HG02970 (cell line): Measurements from ENCODE around the gene GCH1.
A peak's percentile ranks its signal among the peaks of the same experiment; 100 is the strongest.
"Not testable (repeated sequence)": the region's sequence is repeated elsewhere in the genome, so short reads cannot be mapped to it uniquely, and the experiment has no call there.

Experiments used
- ATAC-seq: cut with Tn5 transposase; IDR thresholded peaks from one replicate; pipeline ENCODE4 v1.9.1; 2021; ENCODE audit warnings: mild to moderate bottlenecking, moderate library complexity, moderate number of reproducible peaks; ENCODE audit not compliant: unreplicated experiment, low FRiP score

The GCH1 gene, protein sequence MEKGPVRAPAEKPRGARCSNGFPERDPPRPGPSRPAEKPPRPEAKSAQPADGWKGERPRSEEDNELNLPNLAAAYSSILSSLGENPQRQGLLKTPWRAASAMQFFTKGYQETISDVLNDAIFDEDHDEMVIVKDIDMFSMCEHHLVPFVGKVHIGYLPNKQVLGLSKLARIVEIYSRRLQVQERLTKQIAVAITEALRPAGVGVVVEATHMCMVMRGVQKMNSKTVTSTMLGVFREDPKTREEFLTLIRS

DNA sequence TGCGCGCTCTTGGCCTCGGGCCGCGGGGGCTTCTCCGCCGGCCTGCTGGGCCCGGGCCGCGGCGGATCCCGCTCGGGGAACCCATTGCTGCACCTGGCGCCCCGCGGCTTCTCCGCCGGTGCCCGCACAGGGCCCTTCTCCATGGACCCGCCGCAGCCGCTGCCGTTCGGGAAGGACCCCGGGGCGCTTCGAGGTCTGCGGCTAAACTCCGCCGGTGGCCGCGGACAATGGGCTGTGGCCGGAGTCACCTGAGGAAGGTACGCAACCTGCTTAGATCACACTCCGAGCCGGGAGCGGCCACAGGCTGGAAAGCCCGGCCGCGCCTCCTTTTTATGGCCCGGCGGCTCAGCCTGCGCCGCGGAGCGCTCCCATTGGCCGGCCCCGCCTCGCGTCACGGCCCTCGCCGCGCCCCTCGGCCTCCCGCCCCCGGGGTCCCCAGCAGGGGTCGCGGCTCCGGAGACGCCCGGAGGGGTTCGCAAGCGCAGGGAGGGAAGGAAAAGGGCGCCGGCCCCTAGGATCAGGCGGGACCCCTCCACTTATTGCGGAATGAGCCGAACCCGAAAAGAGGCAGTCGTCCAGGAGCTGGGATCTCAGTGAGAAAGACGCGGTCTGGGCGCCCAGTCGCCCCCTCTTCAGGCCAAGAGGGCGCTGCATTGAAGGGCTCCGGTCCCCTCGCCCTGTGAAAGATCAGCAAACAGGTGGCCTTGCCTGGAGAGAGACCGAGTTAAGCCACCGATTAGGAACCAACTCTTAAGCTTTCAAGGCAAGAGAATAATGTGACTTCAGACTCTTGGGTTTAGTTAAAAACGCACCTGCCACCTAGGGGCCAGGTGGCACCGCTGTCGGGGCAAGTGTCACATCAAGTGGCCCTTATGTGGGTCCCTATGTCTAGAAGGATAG lies at the start of gene GCH1:
Gene GCH1 (minus strand): TSS at position 306 of the 900 bp plus-strand sequence. CDS start 163 bp downstream, at position 143.
- ATAC-seq = peak; percentile 79

DNA sequence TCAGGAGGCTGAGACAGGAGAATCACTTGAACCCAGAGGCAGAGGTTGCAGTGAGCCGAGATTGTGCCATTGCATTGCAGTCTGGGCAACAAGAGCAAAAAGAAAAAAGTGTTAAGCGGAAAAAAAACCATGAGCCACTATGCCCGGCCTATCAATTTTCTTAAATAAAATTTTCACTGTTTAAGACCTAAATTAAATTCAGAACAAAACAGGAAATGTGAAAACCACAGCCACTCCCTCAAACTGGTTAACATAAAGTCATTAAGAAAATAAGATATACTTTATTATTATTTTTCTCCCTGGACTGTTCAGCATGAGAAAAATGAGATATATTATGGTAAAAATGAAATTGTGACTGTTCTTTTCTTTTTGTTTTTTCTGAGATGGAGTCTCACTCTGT lies 44.6 kb upstream of the GCH1 start:
- no peak for ATAC-seq

DNA sequence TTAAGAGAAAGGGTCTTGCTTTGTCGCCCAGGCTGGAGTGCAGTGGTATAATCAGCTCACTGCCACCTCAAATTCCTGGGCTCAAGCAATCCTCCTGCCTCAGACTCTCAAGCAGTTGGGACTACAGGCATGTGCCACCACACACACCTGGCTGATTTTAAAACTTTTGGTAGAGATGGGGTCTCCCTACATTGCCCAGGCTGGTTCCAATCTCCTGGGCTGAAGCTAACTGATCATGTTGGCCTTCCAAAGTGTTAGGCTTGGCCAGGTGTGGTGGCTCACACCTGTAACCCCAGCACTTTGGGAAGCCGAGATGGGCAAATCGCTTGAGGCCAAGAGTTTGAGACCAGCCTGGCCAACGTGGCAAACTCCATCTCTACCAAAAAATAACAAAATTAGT lies 43.9 kb upstream of the GCH1 start:
- no peak for ATAC-seq

DNA sequence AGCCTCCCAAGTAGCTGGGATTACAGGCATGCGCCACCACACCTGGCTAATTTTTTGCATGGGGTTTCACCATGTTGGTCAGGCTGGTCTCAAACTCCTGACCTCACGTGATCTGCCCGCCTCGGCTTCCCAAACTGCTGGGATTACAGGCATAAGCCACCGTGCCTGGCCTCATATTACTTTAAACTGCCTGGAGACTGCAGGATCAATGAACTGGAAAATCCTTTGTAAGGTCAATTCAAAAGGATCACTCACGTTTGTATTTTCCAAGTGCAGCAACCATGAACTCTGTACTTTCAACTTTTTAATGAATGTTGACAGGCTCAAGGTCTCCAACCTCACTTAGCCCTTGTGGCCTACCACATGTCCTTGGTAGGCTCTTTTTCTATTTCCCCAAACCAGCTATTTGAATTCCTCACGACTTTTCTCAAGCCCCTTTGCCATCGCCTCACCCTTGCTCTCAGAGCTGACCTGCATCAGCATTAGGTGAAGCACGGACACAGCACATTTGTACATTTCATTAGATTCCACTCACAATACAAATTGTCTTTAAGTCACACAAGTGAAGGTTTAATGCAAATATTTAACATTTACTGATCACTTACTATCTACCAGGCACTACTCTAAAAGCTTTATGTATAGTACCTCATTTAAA lies 42.2 kb upstream of the GCH1 start:
- ATAC-seq = no peak

DNA sequence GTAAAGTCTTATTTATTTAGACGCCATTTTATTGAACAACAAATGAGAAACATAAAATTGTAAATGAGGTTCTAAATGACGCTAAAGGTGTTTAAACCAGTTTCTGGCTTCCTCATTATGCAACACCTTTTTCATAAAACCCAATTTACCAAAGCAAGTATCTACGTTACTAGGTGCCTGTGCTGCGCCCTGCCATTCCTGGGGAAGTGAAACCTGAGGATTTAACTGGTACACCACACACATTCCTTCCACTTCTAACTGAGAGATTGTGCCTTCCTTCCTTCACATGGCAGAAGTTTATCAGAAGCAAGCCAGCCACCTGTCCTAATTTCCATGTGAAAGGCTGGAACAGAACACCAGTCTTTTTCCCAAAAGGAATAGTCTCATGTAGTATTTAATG lies 40.3 kb upstream of the GCH1 start:
- no peak for ATAC-seq

DNA sequence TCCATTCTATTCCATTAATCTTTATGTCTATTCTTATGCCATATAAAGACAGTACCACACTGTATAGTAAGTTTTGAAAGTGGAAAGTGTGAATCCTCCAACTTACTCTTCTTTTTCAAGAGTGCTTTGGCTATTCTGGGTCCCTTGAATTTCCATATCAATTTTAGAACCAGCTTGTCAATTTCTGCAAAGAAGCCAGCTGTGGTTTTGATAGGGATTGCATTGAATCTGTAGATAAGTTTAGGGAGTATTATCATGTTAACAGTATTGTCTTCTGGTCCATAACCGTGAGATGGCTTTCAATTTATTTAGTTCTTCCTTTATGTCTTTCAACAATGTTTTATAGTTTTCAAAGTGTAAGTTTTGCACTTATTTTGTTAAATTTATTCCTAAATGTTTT lies 34.2 kb upstream of the GCH1 start:
- no peak for ATAC-seq

DNA sequence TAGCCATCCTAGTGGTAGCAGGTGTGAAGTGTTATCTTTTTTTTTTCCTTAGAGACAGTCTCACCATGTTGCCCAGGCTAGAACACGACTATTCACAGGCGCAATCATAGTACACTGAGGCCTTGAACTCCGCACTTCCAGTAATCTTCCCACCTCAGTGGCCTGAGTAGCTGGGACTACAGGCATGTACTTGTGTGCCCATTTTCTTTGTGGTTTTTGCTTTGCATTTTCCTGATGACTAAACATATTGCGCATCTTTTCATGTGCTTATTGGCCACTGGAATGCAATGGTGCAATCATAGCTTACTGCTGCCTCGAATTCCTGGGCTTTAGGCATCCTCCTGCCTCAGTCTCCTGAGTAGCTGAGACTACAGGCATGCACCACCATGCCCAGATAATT lies 33.3 kb upstream of the GCH1 start:
- ATAC-seq = no peak

DNA sequence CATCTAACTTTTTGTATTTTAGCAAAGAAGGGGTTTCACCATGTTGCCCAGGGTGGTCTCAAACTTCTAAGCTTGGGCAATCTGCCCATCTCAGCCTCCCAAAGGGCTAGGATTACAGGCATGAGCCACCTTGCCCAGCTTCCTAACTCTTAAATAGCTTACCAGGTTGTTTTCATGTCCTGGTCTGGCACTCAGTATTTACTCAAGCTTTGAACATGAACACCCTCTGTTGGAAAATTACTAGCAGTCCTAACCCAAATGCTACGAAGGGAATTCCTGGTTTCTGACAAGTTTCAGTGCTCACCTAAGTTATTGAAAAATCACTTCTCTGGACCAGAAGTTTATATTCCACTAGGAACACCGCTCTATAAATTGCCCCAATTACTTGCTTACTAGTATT lies 32.5 kb upstream of the GCH1 start:
- no peak for ATAC-seq

DNA sequence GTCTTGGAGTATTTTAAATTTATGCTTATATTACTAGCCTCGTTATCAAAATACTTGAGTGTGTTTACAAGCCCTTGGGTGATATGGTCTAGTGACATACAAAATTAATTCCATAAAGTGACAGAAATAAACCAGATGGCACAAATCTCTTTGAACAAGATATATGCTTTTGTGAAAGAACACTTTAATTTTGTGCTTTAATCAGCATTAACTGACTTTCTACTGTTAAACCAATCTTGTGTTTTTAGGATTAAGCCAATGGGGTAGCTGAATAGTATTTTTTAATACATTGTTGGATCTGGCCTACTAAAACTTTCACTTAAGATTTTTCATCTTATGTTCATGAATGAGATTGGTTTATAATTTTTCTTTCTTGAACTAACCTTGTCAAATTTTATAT lies 30.4 kb upstream of the GCH1 start:
- no peak for ATAC-seq

DNA sequence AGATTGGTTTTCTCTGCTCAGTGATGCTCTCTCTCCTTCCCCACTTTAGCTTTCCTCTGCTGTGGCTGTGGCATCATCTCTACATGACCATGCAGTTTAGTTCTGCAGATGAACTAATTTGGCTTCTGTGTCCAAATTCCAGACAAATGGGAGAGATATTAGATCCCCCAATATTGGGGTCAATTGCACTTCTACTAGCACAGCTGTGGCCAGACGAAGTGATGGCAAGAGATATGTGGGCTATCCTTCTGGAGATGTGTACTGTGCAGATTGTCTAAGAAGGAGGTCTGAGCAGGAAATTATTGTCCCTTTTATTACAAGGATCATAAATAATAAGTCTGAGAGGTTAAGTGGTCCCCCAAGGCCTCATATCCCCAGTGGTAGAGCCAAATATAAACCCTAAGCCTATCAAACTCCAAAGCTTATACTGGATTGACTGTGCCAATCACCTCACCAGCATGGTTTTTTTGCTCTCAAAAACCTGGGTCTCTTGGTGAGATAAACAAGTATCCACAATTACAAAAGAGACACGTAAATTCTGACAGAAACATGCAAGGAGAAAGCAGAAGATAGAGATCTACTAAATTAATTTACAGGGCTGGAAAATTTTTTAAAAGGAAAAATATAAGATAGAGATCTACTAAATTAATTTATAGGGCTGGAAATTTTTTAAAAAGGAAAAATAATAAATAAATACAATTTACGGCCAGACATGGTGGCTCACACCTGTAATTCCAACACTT lies 29.1 kb upstream of the GCH1 start:
- ATAC-seq = no peak

DNA sequence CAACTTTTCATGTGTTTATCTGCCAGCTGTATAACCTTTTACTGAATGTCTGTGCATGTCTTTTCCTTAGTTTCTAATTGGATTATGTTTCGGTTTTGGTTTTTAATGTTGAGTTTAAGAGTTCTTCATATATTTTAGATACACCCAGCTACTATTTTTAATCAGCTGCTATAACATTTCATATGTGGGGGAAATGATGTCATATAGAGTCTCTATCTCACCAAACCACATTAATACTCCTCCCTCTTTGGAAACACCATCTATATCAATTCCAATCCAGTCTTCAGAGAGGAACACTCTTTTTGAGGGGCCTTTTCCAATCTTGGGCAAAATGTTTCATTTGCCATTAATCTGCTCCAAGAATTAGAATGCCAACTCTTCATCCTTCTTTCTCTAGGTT lies 28.5 kb upstream of the GCH1 start:
- ATAC-seq = no peak

DNA sequence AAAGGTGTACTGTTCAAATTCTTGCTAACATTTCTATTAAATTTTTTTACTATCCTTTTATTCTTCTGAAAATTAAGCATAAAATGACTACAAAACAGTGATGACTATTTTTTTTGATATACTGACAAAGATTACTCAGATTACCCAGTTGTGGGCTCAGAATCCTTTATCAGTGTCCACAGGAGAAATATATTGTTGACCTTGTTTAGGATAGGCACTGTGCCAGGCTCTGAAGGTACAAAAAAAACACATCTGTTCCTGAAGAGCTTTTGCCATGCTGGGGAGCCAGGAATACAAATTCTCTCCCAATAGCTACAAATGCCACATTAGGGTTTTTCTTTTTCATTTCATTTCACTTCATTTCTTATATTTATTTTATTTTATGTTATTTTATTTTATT lies 26.9 kb upstream of the GCH1 start:
- no peak for ATAC-seq

DNA sequence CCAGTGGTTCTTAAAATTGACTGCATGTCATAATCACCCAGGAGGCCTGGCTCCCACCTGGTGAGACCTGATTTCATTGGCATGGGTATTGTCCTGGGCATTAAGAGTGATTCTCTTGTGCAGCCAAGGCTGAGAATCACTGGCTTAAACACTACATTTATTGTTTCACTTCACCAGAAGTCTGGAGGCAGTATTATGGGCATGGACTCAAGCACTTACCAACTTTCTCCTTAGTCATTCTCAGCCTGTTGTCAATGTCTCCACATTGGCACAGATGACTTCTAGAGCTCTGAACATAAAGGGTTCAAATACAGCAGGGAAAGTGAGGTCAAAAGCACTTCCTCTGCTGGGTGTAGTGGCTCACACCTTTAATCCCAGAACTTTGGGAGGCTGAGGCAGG lies 25.6 kb upstream of the GCH1 start:
- no peak for ATAC-seq

DNA sequence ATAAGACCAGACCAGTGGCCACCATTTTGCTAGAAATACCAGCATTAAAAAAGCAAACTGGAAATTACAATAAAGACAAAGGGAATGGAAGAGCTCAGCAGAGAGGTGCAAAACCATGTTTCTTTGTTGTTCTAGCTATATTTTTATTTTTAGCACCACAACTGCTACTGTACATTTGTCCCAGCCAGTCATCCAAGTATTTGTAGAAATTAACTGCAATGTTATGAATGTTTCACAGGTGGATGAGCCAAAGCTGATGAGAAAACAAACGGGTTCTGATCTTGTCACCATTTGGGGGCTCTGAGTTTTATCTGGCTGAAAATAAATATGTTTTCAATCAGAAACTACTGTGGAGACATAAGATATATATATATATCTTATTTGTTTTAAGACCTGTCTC lies 24.9 kb upstream of the GCH1 start:
- ATAC-seq = no peak

DNA sequence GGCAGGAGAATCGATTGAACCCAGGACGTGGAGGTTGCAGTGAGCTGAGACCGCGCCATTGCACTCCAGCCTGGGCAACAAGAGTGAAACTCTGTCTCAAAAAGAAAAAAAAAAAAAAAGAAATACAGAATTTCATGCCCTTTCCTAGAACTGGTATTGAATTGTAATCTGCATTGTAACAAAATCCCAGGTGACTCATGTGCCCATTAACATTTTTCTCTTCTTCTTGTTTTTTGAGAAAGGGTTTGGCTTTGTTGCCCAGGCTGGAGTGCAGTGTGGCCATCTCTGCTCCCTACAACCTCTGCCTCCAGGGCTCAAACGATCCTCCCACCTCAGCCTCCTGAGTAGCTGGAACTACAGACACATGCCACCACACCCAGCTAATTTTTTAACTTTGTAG lies 23.9 kb upstream of the GCH1 start:
- not testable (repeated sequence) for ATAC-seq

DNA sequence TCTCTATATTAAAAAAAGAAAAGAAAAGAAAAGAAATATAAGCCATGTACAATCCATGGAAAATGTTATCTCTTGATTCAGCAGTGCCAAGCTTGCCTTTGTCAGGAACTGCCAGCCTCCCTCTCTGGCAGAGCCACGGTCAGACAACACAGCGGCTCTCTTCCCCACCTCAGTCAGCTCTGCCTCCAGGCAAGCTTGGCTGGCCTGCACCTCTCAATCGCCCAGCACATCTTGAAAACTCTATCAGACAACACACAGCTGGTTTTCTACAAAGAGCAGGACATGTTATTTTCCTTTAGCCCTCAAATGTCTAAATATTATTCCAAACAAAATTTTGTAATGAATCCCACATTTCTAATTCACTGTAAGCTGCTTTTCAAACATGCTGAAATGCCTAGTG lies 20.0 kb upstream of the GCH1 start:
- ATAC-seq = no peak

DNA sequence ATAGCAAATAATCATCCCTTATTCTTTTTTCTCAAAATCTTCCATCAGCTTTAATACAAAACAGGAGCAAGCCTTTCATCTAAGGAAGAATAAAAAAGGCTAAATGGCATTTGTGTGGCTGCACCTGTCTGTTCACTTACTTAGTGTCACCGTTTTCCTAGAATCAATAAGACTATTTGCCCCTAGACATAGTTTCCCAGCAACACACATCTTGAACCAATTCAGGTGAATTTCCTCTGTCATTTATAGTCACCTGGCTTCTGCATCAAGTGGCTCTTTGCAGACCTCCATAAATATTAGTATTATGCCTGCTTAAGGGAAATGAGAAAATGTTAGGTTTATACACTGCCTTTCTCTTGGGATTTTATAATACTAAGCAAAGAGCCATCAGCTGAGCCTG lies 17.4 kb upstream of the GCH1 start:
- no peak for ATAC-seq

DNA sequence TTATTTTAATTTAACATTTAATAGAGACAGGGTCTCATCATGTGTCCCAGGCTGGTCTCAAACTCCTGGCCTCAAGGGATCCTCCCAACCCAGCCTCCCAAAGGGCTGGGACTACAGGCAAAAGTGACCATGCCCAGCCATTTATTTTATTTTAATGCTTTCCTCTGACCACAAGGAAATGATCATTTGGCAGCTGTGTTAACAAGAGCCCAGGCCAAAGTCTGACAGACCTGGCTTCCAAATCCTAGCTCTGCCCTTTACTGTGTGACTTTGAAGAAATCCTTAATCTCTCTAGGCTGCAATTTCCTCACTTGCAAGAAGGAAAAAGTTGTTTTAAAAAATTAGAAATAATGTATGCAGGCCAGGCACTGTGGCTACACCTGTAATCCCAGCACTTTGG lies 16.7 kb upstream of the GCH1 start:
- ATAC-seq = no peak

DNA sequence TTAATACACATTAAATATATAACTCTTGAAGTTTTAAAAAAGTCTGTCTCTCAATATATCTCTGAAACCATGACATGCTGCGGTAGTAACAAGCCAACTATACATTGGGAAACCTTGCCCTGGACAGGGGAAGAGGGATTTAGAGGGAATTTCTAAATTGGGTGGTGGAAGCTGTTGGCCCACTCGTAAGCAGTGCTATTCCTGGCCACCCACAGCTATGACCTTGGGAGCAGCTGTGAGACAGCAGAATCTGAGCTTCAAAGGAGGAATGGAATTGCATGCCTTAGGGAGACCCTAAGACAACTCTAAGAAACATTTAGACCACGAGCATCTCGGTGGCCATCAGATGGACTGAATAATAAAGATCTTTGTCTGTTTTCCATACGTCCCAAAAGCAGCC lies 15.8 kb upstream of the GCH1 start:
- no peak for ATAC-seq

DNA sequence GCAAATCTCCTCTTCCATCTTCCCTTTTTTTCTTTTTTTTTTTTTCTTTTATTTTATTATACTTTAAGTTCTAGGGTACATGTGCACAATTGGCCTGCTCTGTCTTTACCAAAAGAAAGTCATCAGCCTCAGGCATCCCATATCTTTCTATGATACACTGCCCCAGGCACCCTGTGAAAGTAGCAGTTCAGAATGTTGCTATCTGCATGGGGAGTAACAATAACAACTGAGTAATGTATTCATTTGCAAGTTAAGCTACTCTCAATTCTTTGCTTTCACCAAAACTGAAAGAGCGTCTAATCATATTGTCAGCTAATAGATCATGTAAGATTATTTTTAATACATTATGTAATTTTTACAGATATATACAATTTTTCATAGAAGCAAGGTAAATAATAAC lies 13.5 kb upstream of the GCH1 start:
- ATAC-seq = no peak
